ES-I3 (cell line): ENCODE data around the gene CCL4.
"Not testable (repeated sequence)": the region's sequence is repeated elsewhere in the genome, so short reads cannot be mapped to it uniquely, and the experiment has no call there.

ENCODE experiments used
- H3K36me3 ChIP-seq: 2 replicates; pipeline ENCODE4 v1.6.1; 2013; ENCODE audit warnings: mild to moderate bottlenecking, low read length, control low read depth, moderate library complexity; ENCODE audit not compliant: insufficient read depth
- H3K4me1 ChIP-seq: 2 replicates; pipeline ENCODE4 v1.6.1; 2013; ENCODE audit warnings: mild to moderate bottlenecking, control low read depth, low read length; ENCODE audit not compliant: insufficient read depth
- H3K9ac ChIP-seq: 2 replicates; pipeline ENCODE4 v1.6.1; 2013; ENCODE audit warnings: low read depth, mild to moderate bottlenecking, low read length, moderate library complexity
- H3K9me3 ChIP-seq: 2 replicates; pipeline ENCODE4 v1.6.1; 2013; ENCODE audit warnings: mild to moderate bottlenecking, low read length, moderate library complexity; ENCODE audit not compliant: control insufficient read depth, insufficient read depth

Gene CCL4

GRCh38 chr17:36103401-36103975 lies at the start of gene CCL4:
Gene CCL4, plus strand, starts transcription at chr17:36103827. Its CDS starts 79 bp downstream, at chr17:36103906.
- H3K36me3 ChIP-seq, H3K9me3 ChIP-seq, H3K4me1 ChIP-seq, H3K9ac ChIP-seq: not testable (repeated sequence)

- H3K9me3 ChIP-seq = no peaks in the 10 kb centered on the region; the same call in 1 of the 2 replicates
- no peaks in the 10 kb centered on the region for H3K4me1 ChIP-seq
- H3K9ac ChIP-seq = no peak overlapping the region
- H3K36me3 ChIP-seq = no peaks in the 10 kb centered on the region
Observed at GRCh38 chr17:36055171-36055570, 48.5 kb upstream of the CCL4 start.

GRCh38 chr17:36055921-36056520 lies 47.6 kb upstream of the CCL4 start:
- no peaks in the 10 kb centered on the region; the same call in 1 of the 2 replicates for H3K9me3 ChIP-seq
- H3K4me1 ChIP-seq = no peaks in the 10 kb centered on the region
- no peak overlapping the region for H3K9ac ChIP-seq
- H3K36me3 ChIP-seq = no peaks in the 10 kb centered on the region

GRCh38 chr17:36057911-36058310 lies 45.7 kb upstream of the CCL4 start:
- Histone ChIP-seq H3K4me1 (no peaks in the 10 kb centered on the region), H3K36me3 (no peaks in the 10 kb centered on the region), H3K9me3 (no peaks in the 10 kb centered on the region)

GRCh38 chr17:36059406-36059805 lies 44.2 kb upstream of the CCL4 start:
- Histone ChIP-seq H3K4me1 (no peaks in the 10 kb centered on the region), H3K9ac (no peak overlapping the region), H3K36me3 (no peaks in the 10 kb centered on the region), H3K9me3 (no peaks in the 10 kb centered on the region)

More at GRCh38 chr17:36057911-36058310, 45.7 kb upstream of the CCL4 start:
- H3K9ac ChIP-seq = no peak overlapping the region

GRCh38 chr17:36060816-36061215 lies 42.8 kb upstream of the CCL4 start:
- Histone ChIP-seq H3K36me3 (no peaks in the 10 kb centered on the region), H3K9me3 (no peaks in the 10 kb centered on the region)

GRCh38 chr17:36063786-36064541 lies 39.7 kb upstream of the CCL4 start, which contains the start of gene CCL18:
Gene CCL18, plus strand, starts transcription at chr17:36064272. Its CDS starts 71 bp downstream, at chr17:36064343.
- no peak within 1 kb of the TSS for H3K9ac ChIP-seq

More at GRCh38 chr17:36060816-36061215, 42.8 kb upstream of the CCL4 start:
- Histone ChIP-seq H3K4me1 (no peaks in the 10 kb centered on the region), H3K9ac (no peak overlapping the region)

GRCh38 chr17:36066365-36066985 lies 37.2 kb upstream of the CCL4 start:
- H3K4me1 ChIP-seq = no peaks in the 10 kb centered on the region
- no peak overlapping the region for H3K9ac ChIP-seq
- no peaks in the 10 kb centered on the region for H3K9me3 ChIP-seq
- H3K36me3 ChIP-seq = no peaks in the 10 kb centered on the region

More at GRCh38 chr17:36063786-36064541, 39.7 kb upstream of the CCL4 start, which contains the start of gene CCL18:
- Histone ChIP-seq H3K36me3 (no peaks in the 10 kb centered on the region), H3K9me3 (no peaks in the 10 kb centered on the region), H3K4me1 (no peaks in the 10 kb centered on the region)

- no peak overlapping the region for H3K9ac ChIP-seq
- H3K9me3 ChIP-seq = no peaks in the 10 kb centered on the region
- no peaks in the 10 kb centered on the region for H3K4me1 ChIP-seq
- no peaks in the 10 kb centered on the region for H3K36me3 ChIP-seq
Observed at GRCh38 chr17:36068524-36068923, 35.1 kb upstream of the CCL4 start.

GRCh38 chr17:36069136-36069535 lies 34.5 kb upstream of the CCL4 start:
- Histone ChIP-seq H3K9ac (no peak overlapping the region), H3K9me3 (no peaks in the 10 kb centered on the region), H3K4me1 (no peaks in the 10 kb centered on the region), H3K36me3 (no peaks in the 10 kb centered on the region)

GRCh38 chr17:36070427-36070826 lies 33.2 kb upstream of the CCL4 start:
- H3K36me3 ChIP-seq = no peaks in the 10 kb centered on the region
- no peaks in the 10 kb centered on the region for H3K4me1 ChIP-seq
- H3K9ac ChIP-seq = no peak overlapping the region
- H3K9me3 ChIP-seq = no peaks in the 10 kb centered on the region

GRCh38 chr17:36071751-36072150 lies 31.9 kb upstream of the CCL4 start:
- H3K9me3 ChIP-seq = no peaks in the 10 kb centered on the region
- no peak overlapping the region for H3K9ac ChIP-seq
- no peaks in the 10 kb centered on the region for H3K4me1 ChIP-seq
- H3K36me3 ChIP-seq = no peaks in the 10 kb centered on the region

GRCh38 chr17:36072431-36073121 lies 31.1 kb upstream of the CCL4 start:
- peaks cover 3% of the 10 kb centered on the region; the same call in 1 of the 2 replicates for H3K9me3 ChIP-seq
- no peaks in the 10 kb centered on the region for H3K4me1 ChIP-seq
- H3K9ac ChIP-seq = no peak overlapping the region
- no peaks in the 10 kb centered on the region for H3K36me3 ChIP-seq

GRCh38 chr17:36074365-36074764 lies 29.3 kb upstream of the CCL4 start:
- H3K9me3 ChIP-seq = peaks cover 3% of the 10 kb centered on the region; the same call in 1 of the 2 replicates
- no peaks in the 10 kb centered on the region for H3K4me1 ChIP-seq
- no peaks in the 10 kb centered on the region for H3K36me3 ChIP-seq

More at GRCh38 chr17:36074365-36074764, 29.3 kb upstream of the CCL4 start:
- H3K9ac ChIP-seq = no peak overlapping the region
